ENCODE measurements around the gene MARCHF3. TPM values are rescaled to one million over a fixed set of nuclear protein-coding genes. Genes with fewer than 3 reads are reported as not detected.

The MARCHF3 gene
- total and polyA plus RNA-seq, 7 donors, result 4.4 to 31.8 (median 14.6) TPM

- intact Hi-C loops (cut with DNase I), result no loop called here
- Histone ChIP-seq H3K27me3 (no peaks in the 10 kb centered on the region), H3K27ac (no peak overlapping the region), H3K9me3 (no peaks in the 10 kb centered on the region), H3K4me1 (no peaks in the 10 kb centered on the region), H3K4me3 (no peak overlapping the region), H3K36me3 (no peaks in the 10 kb centered on the region)
- WGBS, 2 donors, result 89 to 93% methylated on average over 1 of the region's 1 CpG
- DNase-seq, result no peak
- no peak for TF ChIP-seq POLR2A (IDR thresholded peaks at IDR 0.05)
- no peak for TF ChIP-seq CTCF (IDR thresholded peaks at IDR 0.05)
- TF ChIP-seq EP300 (IDR thresholded peaks at IDR 0.05), result no peak
- TF ChIP-seq POLR2AphosphoS5 (IDR thresholded peaks at IDR 0.05), result no peak
Measured at GRCh38 chr5:126941403-126941802, 89.0 kb downstream of the MARCHF3 start.

GRCh38 chr5:126939887-126940286 lies 90.5 kb downstream of the MARCHF3 start:
- TF ChIP-seq POLR2AphosphoS5 (IDR thresholded peaks at IDR 0.05), result no peak
- Histone ChIP-seq H3K4me3 (no peak overlapping the region), H3K36me3 (no peaks in the 10 kb centered on the region), H3K9me3 (no peaks in the 10 kb centered on the region), H3K27me3 (no peaks in the 10 kb centered on the region), H3K27ac (no peak overlapping the region), H3K4me1 (no peaks in the 10 kb centered on the region)
- WGBS, 2 donors, result 93 to 96% methylated on average over 5 of the region's 5 CpGs
- intact Hi-C loops (cut with DNase I), result no loop called here
- no peak for DNase-seq

GRCh38 chr5:126938466-126938865 lies 91.9 kb downstream of the MARCHF3 start:
- Histone ChIP-seq H3K4me1 (no peaks in the 10 kb centered on the region), H3K27ac (no peak overlapping the region), H3K36me3 (no peaks in the 10 kb centered on the region), H3K4me3 (no peak overlapping the region), H3K9me3 (no peaks in the 10 kb centered on the region), H3K27me3 (no peaks in the 10 kb centered on the region)
- DNase-seq, result no peak
- intact Hi-C loops (cut with DNase I), result no loop called here
- TF ChIP-seq POLR2AphosphoS5 (IDR thresholded peaks at IDR 0.05) (no peak), POLR2A (IDR thresholded peaks at IDR 0.05) (no peak), EP300 (IDR thresholded peaks at IDR 0.05) (no peak)

- Histone ChIP-seq H3K4me1 (no peaks in the 10 kb centered on the region), H3K27me3 (no peaks in the 10 kb centered on the region), H3K27ac (no peak overlapping the region), H3K36me3 (no peaks in the 10 kb centered on the region), H3K4me3 (no peak overlapping the region), H3K9me3 (no peaks in the 10 kb centered on the region)
- intact Hi-C loops (cut with DNase I), result no loop called here
- TF ChIP-seq CTCF (IDR thresholded peaks at IDR 0.05), result no peak
- TF ChIP-seq POLR2AphosphoS5 (IDR thresholded peaks at IDR 0.05), result no peak
- TF ChIP-seq EP300 (IDR thresholded peaks at IDR 0.05), result no peak
- TF ChIP-seq POLR2A (IDR thresholded peaks at IDR 0.05), result no peak
- DNase-seq, result no peak
- 91 to 93% methylated on average over 2 of the region's 2 CpGs for WGBS, 2 donors
Measured at GRCh38 chr5:126937771-126938170, 92.6 kb downstream of the MARCHF3 start.

- H3K27me3 ChIP-seq, result no peaks in the 10 kb centered on the region
- intact Hi-C loops (cut with DNase I), result no loop called here
- H3K9me3 ChIP-seq, result no peaks in the 10 kb centered on the region
- H3K36me3 ChIP-seq, result no peaks in the 10 kb centered on the region
- DNase-seq, result no peak
- H3K4me1 ChIP-seq, result no peaks in the 10 kb centered on the region
- TF ChIP-seq POLR2AphosphoS5 (IDR thresholded peaks at IDR 0.05), result no peak
- TF ChIP-seq EP300 (IDR thresholded peaks at IDR 0.05), result no peak
- TF ChIP-seq CTCF (IDR thresholded peaks at IDR 0.05), result no peak
- TF ChIP-seq POLR2A (IDR thresholded peaks at IDR 0.05), result no peak
- H3K4me3 ChIP-seq, result no peak overlapping the region
- H3K27ac ChIP-seq, result no peak overlapping the region
- WGBS, 2 donors, result 62 to 80% methylated on average over 4 of the region's 4 CpGs
Measured at GRCh38 chr5:126936775-126937418, 93.5 kb downstream of the MARCHF3 start.
